HL-60 (cell line): ENCODE data around the gene MAD1L1.
A peak's percentile ranks its signal among the peaks of the same experiment; 100 is the strongest.

Experiments used
- DNase-seq, 2 experiments: peaks; one replicate each; pipeline ENCODE4 v3.0.0-alpha.2; 2010 to 2020; ENCODE audit warnings: low read depth in 1 of 2, low spot score in 1 of 2
- H3K27ac ChIP-seq: fragments of 250-450 bp; sonication (Bioruptor Pico); replicated peaks from 2 replicates; pipeline ENCODE4 v1.5.1; 2020; ENCODE audit warnings: mild to moderate bottlenecking, moderate library complexity
- H3K27me3 ChIP-seq: fragments of 250-450 bp; sonication (Bioruptor Pico); 2 replicates; pipeline ENCODE4 v1.5.1; 2021; ENCODE audit warnings: mild to moderate bottlenecking, moderate library complexity; ENCODE audit not compliant: insufficient read depth, poor library complexity, severe bottlenecking
- H3K4me3 ChIP-seq: replicated peaks from 2 replicates; pipeline ENCODE4 v1.5.1; 2011; ENCODE audit warnings: mild to moderate bottlenecking, control low read depth, low read length; ENCODE audit not compliant: insufficient read depth
- GABPA ChIP-seq: IDR thresholded peaks from 2 replicates; pipeline ENCODE4 v1.6.1; 2012; ENCODE audit warnings: low read depth
- POLR2AphosphoS5 ChIP-seq: IDR thresholded peaks from 2 replicates; pipeline ENCODE4 v1.6.1; 2012; ENCODE audit warnings: low read depth
- REST ChIP-seq: IDR thresholded peaks from 2 replicates; pipeline ENCODE4 v1.6.1; 2012; ENCODE audit warnings: low read depth; ENCODE audit not compliant: insufficient replicate concordance
- SPI1 ChIP-seq: IDR thresholded peaks from 2 replicates; pipeline ENCODE4 v1.6.1; 2012; ENCODE audit warnings: low read depth, mild to moderate bottlenecking, borderline replicate concordance
- TF ChIP-seq, protein P1 (sequence below): IDR thresholded peaks from one replicate; pipeline ENCODE4 v1.5.1; 2011; ENCODE audit warnings: low read length, control low read depth, inconsistent platforms; ENCODE audit not compliant: insufficient read depth

The MAD1L1 gene

GRCh38 chr7:1850976-1851571, 381.7 kb downstream of the MAD1L1 start:
- no peak overlapping the region for H3K27ac ChIP-seq
- no peak overlapping the region for H3K4me3 ChIP-seq
- no peak for DNase-seq
- no peak for TF ChIP-seq SPI1
- no peak for TF ChIP-seq GABPA
- TF ChIP-seq POLR2AphosphoS5, result no peak
- no peak for TF ChIP-seq REST
- H3K27me3 ChIP-seq, result no peaks in the 10 kb centered on the region

DNA sequence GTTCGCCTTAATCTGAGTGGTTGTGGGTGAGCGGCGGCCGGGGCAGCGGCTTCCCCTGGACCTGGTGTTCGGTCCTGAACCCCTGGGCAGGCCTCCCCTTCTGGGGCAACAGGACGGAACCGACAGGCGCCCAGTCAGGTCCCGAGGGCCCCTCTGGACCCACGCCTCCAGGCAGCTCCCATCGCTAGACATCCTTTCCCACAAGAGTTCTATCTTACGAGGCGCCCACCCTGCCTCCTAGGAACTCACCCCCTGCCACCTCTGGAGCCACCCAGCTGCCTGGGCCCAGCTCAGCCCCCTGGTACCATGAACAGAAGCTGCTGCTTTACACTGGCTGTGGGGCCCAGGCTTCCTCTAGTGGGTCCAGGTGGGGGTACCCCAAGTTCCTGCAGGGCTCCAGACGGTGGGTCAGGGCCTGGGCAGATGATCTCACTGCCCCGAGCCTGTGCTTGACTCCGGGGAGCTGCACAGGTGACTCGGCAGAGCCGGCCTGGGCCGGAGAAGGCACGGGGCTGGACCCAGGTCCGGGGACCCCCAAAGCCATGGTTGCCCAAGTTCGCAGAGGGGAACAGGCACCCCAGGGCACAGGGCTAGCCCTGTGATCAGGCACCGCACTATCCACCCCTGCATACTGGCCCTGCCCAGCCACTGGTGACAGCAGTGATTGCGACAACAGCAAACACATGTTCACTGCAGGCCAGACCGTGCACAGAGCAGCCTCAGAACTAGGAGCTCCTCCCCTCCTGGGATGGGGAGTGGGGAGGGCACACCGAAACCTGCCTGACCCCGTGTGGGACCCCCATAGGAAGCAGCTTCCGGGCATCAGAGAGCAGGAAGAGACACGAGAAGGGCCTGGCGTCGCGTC, 382.4 kb downstream of the MAD1L1 start:
- peak in 1 of 2 experiments; percentile 56 for DNase-seq
- no peak for TF ChIP-seq REST
- TF ChIP-seq SPI1, result no peak
- no peak for TF ChIP-seq GABPA
- no peak for TF ChIP-seq POLR2AphosphoS5
- TF ChIP-seq, protein P1, sequence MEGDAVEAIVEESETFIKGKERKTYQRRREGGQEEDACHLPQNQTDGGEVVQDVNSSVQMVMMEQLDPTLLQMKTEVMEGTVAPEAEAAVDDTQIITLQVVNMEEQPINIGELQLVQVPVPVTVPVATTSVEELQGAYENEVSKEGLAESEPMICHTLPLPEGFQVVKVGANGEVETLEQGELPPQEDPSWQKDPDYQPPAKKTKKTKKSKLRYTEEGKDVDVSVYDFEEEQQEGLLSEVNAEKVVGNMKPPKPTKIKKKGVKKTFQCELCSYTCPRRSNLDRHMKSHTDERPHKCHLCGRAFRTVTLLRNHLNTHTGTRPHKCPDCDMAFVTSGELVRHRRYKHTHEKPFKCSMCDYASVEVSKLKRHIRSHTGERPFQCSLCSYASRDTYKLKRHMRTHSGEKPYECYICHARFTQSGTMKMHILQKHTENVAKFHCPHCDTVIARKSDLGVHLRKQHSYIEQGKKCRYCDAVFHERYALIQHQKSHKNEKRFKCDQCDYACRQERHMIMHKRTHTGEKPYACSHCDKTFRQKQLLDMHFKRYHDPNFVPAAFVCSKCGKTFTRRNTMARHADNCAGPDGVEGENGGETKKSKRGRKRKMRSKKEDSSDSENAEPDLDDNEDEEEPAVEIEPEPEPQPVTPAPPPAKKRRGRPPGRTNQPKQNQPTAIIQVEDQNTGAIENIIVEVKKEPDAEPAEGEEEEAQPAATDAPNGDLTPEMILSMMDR, result no peak
- no peaks in the 10 kb centered on the region for H3K27me3 ChIP-seq
- 0 out of 2 replicates have a peak overlapping the region, but pooled peaks have one; percentile 11 for H3K27ac ChIP-seq
- no peak overlapping the region for H3K4me3 ChIP-seq

DNA sequence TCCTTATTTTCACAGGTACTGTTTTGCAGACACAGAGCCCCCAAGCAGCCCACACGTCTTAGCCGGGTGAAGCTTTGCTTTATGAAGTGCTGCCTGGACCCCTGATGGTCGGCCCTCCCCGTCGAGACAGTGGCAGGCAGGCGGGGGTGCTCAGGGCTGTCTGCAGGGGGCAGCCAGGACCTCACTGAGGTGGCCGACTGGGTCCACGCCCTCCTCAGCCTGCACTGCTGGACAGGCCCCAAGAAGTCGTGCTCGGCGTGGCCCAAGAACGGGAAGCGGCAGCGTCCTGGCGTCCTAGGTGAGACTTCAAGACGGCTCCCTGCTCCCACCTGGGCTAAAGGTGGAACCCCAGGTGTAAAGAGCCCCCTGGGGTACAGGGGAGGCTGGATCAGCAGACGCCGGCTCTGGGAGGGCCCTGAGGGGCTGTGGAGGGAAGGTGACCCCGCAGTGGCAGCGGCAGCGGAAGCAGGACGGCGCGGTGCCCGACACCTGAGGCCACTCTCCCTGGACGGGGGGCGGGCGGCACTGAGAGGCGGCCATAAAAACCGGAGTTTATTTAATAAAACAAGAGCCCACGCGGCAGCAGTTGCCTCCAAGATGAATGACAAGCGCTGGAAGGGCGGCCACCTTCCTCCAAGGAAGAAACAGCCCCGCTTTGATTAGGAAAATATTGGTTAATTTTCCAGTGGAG, 383.2 kb downstream of the MAD1L1 start:
- Histone ChIP-seq H3K4me3 (no peak overlapping the region), H3K27ac (no peak overlapping the region), H3K27me3 (no peaks in the 10 kb centered on the region)
- TF ChIP-seq REST (no peak), SPI1 (no peak), POLR2AphosphoS5 (no peak), GABPA (no peak)
- TF ChIP-seq, protein P1, result no peak
- no peak for DNase-seq
